PFSK-1 (cell line): ENCODE results near the gene RAPGEF3.

Source experiments
- FOXP2 ChIP-seq: optimal IDR thresholded peaks from 2 replicates; pipeline ENCODE3; 2011; ENCODE audit warnings: borderline replicate concordance, control low read depth, inconsistent platforms; ENCODE audit not compliant: insufficient read depth; ENCODE audit errors: extremely low read length, extremely low read depth
- POLR2AphosphoS5 ChIP-seq: IDR thresholded peaks from 2 replicates; pipeline ENCODE4 v1.6.1; 2012; ENCODE audit warnings: low read depth, mild to moderate bottlenecking, control low read depth, low read length, moderate library complexity
- SIN3A ChIP-seq: IDR thresholded peaks from 2 replicates; pipeline ENCODE4 v1.6.1; 2012; ENCODE audit warnings: mild to moderate bottlenecking, low read length, moderate library complexity, borderline replicate concordance; ENCODE audit not compliant: insufficient read depth
- TAF1 ChIP-seq: IDR thresholded peaks from 2 replicates; pipeline ENCODE4 v1.6.1; 2012; ENCODE audit warnings: low read length, control low read depth, borderline replicate concordance; ENCODE audit not compliant: insufficient read depth
- TF ChIP-seq, protein P1 (sequence below), 2 experiments: IDR thresholded peaks; 2 replicates each; pipeline versions ENCODE4 v1.6.1 to v1.8.0; 2011 to 2012; ENCODE audit warnings: low read depth in 2 of 2, low read length in 2 of 2, control low read depth in 1 of 2, inconsistent platforms in 1 of 2, mild to moderate bottlenecking in 1 of 2, moderate library complexity in 1 of 2; ENCODE audit not compliant: insufficient read depth in 1 of 2

DNA sequence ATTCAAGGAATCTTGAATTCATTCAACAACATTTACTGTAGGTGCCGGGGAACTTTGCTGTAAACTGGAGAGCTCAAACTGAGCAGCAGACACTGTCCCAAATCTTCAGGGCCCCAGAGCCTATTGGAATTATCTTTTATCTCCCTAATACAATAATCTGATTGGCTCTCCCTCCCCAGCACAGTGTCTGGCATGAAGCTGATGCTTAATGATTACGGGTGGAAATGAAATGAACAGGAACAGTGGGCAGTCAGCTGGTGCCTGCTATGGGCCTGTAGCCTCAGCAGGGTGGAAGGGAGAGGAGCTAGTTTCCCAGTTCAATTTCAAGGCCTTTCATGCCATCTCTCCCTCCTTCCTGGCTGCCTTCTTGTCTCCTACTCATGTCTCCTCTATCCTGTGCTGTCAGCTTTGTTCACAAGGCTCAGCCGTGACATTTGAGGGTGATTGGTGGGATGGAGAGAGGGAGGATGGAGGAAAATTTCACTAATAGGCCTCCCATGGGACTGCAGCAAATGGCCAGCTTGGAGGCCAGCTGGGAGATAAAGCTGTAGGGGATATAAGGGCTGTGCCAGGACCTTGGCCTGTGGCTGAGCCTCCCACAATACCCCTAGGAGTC lies 4.3 kb upstream of the RAPGEF3 start:
- TF ChIP-seq POLR2AphosphoS5 (no peak), TAF1 (no peak), SIN3A (no peak), FOXP2 (no peak)
- TF ChIP-seq, protein P1, sequence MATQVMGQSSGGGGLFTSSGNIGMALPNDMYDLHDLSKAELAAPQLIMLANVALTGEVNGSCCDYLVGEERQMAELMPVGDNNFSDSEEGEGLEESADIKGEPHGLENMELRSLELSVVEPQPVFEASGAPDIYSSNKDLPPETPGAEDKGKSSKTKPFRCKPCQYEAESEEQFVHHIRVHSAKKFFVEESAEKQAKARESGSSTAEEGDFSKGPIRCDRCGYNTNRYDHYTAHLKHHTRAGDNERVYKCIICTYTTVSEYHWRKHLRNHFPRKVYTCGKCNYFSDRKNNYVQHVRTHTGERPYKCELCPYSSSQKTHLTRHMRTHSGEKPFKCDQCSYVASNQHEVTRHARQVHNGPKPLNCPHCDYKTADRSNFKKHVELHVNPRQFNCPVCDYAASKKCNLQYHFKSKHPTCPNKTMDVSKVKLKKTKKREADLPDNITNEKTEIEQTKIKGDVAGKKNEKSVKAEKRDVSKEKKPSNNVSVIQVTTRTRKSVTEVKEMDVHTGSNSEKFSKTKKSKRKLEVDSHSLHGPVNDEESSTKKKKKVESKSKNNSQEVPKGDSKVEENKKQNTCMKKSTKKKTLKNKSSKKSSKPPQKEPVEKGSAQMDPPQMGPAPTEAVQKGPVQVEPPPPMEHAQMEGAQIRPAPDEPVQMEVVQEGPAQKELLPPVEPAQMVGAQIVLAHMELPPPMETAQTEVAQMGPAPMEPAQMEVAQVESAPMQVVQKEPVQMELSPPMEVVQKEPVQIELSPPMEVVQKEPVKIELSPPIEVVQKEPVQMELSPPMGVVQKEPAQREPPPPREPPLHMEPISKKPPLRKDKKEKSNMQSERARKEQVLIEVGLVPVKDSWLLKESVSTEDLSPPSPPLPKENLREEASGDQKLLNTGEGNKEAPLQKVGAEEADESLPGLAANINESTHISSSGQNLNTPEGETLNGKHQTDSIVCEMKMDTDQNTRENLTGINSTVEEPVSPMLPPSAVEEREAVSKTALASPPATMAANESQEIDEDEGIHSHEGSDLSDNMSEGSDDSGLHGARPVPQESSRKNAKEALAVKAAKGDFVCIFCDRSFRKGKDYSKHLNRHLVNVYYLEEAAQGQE (IDR thresholded peaks at IDR 0.05; ENCODE audit: insufficient read depth in 1 of 2, low read depth in 2 of 2, low read length in 2 of 2), result no peak
